Stimulated activated CD4-positive, alpha-beta T cell treated with anti-CD3 and anti-CD28 coated beads, Interleukin-4, amount 100 ng/mL, for 4 hours (primary cell): ENCODE data around the gene MARK2.
"Not testable (repeated sequence)": the region's sequence is repeated elsewhere in the genome, so short reads cannot be mapped to it uniquely, and the experiment has no call there.

ENCODE experiments used
- DNase-seq, 2 experiments: peaks; one replicate each; pipeline ENCODE4 v3.0.0-alpha.2; 2020

Gene MARK2

DNA sequence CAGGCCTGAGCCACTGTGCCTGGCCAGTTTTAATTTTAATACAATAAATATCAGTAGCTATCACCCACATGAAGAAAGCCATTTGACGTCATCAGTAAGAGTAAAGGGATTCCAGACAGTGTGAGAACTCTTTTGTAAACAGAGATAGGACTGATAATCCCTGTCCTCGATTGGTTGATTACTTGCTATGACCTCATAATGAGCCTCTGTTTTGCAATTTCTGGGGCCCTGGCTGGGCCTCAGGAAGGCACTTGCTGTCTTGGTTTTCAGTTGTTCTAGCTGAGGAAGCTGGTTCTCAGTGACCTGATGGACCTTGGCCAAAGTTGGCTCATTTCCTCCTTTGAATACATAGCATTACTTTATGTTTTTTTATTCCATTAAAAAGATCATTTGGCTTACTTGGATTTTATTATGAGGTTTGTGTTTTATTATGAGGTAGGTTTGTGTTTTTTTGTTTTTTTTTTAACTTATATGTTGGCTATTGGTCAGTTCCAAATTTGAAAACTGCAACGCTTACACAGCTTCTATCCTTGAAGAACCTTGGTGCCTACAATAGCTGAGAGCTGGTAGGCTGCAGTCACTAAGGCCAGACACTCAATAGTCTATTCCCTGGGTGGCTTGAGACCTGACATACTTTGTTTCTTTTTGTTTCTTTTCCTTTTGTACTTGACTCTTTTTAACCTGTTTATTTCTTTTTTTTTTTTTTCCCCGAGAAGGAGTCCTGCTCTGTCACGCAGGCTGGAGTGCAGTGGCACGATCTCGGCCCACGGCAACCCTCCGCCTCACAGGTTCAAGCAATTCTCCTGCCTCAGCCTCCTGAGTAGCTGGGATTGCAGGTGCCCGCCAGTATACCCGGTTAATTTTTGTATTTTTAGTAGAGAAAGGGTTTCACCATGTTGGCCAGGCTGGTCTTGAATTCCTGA lies 20.0 kb downstream of the MARK2 start:
- DNase-seq = no peak

DNA sequence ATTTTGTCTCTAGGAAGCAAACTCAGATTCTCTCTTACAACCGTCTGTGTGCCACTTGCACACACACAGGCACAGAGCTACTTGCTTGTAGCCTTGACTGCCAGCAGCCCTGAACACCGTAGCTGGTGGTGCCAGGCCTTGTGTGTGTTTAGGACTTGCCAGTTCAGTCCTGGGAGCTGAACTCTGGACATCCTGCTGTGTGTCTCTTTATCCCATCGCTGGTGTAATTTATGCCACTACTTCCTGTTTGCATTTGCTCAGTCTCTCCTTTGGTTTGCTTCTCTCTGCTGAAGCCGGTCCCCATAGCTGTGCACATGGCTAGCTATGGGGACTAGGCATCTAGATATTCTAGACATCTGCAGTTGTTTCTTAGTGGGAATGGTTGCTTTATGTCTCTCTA lies 24.0 kb downstream of the MARK2 start:
- DNase-seq = no peak

DNA sequence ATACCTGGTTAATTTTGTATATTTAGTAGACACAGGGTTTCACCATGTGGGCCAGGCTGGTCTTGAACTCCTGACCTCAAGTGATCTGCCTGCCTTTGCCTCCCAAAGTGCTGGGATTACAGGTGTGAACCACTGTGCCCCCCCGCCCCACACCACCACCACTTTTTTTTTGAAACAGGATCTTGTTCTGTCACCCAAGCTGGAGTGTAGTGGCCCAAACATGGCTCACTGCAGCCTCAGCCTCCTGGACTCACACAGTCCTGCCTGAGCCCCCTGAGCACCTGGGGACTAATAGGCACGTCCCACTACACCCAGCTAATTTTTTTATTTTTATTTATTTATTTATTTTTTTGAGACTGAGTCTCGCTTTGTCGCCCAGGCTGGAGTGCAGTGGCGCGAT lies 24.7 kb downstream of the MARK2 start:
- not testable (repeated sequence) for DNase-seq

DNA sequence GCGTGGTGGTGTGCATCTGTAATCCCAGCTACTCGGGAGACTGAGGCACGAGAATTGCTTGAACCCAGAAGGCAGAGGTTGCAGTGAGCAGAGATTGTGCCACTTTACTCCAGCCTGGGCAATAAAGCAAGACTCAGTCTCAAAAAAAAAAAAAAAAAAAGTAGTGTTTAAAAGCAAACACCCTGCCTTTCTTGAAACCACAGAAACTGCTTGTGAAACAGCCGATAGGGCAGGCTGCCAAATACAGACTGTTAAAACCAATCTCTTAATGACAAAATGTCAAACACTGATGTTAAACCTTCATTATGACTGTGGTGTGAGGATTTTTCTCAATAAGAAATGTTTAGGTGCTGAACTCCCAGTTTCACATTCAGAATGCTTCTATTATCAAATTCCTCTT lies 27.3 kb downstream of the MARK2 start:
- DNase-seq = peak; percentile 56

DNA sequence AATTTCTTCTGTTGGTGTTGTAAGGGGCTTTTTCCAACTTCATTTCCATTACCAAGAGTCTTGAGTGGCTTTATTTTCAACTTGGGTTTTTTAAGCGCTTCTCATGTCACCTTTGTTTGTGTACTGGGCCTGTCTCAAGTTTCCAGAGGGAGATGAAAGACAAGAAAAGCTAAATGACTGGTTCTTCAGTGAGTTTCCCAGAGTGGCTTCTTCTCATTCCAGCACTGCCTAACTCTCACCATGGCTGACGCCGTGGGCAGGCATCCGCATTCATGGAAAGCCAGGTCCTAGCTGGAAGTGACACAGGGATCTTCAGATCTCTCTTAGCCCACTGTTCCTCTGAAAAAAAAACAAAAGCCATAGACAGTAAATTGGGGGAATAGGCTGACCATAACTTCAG lies 28.6 kb downstream of the MARK2 start:
- DNase-seq = no peak

DNA sequence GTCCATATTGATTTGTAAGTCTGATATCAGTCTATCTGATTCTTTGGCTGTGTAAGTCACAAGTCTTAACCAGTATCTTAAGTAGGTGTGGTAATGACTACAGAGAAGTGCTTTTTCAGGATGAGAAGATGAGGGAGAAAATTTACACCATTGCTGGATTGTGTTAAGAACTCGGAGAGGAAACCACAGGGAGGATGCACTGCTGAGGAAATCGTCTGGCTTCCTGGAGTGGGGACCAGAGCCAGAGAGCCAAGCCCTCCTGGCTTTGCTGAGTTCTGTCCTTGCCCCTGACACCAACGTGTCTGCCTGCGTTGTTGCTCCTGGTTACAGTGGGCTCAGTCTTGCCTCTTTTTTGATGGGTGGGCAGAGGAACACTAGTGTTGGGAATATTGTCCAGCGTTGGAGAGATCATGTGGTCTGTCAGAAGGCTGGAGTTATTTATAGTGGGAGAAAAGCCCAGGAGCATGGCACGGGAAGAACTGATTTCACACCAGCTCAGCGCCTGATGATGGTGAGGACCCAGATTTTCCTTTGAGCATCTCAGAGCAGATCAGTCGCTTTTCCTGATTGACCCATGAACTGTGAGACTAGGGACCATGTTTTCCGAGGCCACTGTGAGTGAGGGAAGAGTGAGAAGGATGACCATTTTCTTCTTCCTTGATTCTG lies 29.6 kb downstream of the MARK2 start:
- DNase-seq = no peak

DNA sequence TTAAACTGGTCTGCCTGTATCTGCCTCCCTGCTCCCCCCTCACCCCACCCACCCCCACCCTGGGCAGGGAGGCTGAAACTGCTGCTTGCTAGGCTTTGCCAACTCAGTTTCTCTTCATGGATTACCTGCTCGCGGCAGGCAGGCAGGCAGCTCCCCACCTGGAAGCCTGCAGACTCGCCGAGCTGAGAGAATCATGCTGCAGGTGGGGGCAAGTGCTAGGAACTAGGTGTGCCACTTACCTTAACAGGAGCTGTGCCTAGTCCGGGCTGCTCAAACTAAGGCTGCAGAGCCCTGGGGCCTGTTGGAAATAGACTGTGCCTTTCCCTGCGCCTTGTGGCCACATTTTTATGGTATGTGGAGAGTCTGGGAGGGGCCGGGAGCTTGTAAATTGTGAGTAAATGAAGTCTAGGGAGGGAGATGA lies 30.3 kb downstream of the MARK2 start:
- DNase-seq = no peak

DNA sequence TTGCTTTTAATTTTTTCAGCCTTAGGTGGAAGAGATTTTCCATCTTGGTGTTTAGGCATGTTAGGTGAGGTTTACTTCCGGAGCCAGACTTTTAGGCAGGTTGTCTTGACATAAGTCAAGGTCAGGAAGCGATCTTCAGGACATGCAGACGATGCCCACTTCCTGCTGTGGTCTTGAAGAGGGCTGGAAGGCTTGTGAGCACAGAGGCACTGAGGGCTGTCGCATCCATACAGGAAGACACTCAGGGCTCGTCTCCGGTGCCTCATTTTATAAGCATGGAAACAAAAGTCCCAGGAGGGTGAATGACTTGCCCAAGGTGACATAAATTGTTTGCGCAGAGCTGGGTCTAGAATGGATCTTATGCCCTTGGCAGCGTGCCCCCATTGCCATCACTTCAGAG lies 30.8 kb downstream of the MARK2 start:
- peak in 1 of 2 experiments; percentile 9 for DNase-seq

DNA sequence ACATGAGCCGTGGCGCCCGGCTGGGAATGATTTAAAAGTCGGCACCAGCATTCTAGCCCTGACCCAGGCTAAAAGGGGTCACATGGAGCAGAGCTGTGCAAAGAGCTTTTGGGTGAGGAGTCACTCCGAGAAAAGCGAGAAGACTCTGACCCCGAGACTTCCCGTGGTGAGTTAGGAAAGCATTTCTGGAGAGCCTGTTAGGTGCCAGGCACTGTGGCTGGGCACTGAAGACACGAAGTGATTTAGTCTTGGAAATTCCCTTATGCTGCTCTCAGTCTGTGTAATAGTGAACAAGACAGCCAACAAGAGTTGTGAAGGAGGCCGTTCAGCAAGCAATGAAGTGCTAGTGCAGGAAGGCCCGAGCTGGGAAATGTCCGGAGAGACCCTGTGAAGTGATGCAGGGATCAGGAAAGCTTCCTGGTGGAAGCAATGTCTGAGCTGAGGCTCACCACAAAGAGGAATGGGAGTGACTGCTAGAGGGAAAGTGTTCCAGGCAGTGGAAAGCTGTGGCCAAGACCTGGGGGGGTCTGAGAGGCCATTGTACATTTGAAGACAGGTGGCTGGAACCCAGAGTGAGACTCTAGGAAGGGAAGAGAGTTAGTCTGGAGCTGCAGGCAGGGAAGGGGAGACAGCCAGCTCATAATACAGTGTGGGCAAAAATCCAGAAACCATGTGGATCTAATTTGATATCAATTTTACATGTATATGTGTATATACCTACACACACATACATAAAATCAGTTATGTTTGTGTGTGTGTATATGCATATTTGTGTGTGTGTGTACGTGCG lies 31.6 kb downstream of the MARK2 start:
- no peak for DNase-seq

DNA sequence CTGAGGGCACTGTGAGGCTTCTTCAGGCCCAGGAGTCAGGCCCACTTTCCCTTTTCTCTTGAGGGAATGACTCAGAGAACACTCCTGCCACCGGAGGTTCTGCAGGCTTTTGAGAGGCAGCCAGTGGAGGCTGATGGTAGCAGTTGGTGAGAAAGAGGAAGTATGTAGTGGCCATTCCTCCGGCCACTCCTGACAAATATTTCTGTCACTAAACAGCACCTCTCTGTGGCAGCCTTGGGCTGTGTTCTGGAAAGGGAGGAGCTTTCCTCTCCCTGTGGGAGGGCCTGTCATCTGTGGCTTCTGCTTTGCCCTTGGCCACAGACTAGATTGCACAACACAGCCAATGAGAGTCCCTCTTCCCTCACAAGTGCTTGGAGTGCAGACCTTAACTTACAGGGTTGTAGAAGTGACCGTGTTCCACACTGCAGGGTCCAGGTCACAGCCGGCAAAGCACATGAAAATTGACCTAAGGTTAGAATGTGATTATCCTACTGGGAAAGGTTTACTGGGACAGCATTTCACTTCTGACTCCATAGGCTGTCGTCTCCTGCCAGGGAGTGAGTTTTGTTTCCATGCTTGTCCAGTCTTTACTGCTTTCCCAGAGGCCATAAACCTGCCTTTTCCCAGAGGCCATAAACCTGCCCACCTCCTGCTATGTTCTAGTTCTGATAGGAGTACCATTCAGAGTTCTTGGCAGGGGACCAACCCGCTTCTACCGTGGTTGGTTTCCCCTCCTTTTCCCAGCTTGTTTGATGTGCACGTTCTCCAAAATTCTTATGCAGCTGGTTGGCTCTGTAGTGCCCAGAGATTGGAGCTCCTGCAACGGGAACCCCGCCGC lies 33.3 kb downstream of the MARK2 start:
- DNase-seq = peak in 1 of 2 experiments; percentile 11

DNA sequence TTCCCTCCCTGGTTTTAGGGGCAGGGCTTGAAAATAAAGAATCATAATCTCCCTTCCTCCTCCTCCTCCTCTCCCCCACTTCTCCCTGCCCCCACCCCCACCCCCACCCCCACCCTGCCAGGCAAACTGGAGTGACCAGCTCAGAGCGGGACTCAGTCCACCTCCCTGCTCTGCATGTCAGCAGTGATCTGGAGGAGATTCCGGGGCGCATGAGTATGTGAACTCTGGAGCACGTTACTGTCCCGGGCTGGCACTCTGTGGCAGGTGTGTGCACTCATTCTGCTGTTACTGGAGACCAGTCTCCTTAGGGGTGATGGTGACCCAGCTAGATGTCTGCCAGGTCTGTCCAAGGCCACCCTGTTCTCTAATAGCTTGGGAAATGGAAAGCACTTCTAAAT lies 33.9 kb downstream of the MARK2 start:
- DNase-seq = no peak

DNA sequence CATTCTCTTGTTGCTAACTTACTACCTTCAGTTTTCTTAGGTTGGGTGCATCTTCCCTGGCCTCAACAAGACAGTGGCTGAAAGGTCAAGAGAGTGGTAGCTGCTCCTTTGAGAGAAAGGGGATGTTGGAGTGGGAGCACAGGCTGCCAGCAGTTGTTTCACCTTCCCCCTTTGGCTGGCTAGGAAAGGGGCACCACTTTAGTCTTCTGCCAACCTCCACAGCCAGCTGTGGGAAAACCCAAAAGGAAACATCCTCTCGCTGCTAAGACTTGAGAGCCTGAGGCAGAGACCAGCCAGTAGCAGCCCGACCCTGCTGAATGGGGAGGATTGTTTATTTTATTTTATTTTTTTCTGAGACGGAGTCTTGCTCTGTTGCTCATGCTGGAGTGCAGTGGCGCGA lies 34.4 kb downstream of the MARK2 start:
- DNase-seq = no peak

DNA sequence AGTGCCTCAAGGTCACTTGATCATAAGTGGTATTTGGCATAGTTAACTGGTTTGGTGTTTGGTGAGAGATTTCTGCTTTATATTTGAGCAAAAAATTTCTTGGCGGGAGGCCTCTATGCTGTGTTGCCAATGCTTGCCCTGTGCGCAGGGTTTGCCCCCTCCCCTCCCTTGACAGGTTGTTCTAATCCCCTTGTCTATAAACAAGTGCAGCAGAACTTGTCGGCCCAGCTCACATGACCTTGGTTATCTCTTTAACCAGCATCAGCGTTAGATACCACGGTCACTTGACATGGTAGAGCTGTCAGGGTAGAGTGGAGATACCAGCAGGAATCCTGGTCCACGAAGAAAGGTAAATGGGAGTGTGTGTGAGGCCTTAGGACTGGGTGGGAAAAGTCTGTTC lies 35.6 kb downstream of the MARK2 start:
- DNase-seq = no peak

DNA sequence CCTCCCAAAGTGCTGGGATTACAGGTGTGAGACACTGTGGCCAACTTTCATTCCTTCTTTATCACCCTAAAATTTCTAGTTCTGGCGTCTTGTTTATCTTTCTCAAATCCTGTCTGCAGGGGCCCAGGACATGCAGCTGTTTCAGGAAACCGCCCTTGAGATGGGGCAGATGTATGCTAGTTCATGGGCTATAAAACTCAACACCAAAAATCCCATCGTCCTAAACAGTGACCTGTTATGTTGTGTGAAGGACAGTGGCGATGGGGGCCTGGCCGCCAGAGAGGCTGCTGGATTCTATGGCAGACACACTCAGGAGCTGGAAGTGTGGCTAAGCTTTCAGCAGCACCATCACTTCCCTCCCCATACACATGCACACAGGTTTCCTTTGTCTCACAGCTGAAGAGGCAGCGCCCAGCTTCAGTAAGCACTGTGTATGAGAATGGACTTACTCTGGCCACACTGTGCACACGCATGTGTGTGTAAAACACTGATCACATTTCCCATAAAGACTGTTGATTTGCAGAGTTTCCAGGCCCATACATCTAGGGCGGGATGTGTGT lies 36.7 kb downstream of the MARK2 start:
- no peak for DNase-seq

DNA sequence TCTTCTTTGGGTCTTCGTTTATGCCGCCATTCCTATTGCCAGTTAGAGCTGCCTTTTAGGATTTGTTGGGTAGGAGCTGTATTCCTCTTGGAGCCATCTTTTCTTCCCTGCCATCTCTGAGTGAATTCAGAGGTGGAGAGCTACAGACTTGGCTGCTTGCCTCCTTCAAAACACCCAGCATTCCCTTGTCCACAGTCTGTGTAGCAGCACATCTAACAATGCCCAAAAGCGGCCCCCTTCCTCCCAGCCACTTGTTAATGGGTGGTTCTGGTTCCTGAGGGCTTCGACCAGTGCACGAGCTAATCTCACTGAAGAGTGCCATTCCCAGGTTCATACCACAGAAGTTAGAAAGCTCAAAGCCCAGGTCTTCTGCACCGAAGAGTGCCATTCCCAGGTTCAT lies 37.7 kb downstream of the MARK2 start:
- DNase-seq = no peak

DNA sequence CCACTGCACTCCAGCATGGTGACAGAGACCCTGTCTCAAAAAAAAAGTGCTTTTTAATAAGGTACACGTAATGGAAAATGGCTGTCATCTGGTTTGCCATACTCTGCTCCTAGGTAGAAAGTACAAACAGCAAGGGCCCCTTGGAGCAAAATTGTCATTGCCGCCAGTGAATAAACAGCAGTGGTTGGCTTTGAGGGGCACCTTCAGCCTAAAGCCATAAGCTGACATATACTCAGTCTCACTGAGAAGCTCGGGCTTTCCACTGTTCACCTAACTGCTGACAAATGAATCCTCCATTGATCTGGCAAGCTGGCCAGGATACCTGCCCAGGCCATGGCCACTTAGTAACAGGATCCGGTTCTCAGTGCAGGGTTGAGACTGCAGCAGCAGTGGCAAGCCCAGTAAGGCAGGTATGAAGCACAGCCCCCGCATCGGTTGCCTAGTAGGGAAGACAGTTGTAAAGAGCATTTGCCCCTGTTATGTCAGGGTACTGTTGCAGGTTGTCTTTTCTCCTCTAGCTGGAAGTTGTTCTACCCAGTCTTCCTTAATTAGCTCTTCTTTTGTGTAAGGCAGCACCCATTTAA lies 38.8 kb downstream of the MARK2 start:
- DNase-seq = no peak

DNA sequence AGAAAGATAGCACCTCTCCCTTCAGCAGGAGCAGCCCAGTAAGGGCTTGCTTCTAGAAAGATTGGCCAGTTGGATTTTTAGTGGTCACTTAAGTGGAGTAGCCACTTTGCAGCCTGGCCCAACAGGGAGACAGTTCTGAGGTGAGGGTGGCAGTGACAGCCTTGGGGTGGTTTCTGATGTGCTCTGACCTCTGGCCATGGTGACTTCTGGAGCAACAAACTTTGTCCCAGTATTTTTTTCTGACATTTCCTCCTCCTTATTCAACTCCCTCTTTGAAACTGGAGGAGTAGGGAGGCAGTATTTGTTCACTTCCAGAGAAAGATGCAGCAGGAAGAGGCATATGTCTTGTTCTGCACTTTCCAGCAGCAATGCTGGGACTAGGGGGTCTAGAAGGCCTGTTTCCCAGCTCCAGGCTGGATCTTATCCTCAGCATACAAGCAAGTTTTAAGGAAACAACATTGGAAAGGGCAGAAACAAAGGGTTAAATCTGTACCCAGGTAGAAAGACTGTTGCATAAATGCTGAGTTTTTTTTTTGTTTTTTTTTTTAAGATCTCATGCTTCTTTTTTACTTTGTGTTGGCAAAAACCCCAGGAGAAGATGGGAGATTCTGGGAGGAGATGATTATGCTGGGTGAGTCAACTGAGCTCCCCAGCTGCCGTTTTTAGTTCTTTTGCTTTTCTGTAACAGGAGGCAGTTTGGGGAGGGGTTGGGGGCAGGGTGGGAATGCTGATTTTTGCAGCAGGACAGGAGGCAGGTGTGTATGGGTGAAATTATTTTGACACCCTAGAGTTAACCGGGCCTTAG lies 40.9 kb downstream of the MARK2 start:
- DNase-seq = no peak

DNA sequence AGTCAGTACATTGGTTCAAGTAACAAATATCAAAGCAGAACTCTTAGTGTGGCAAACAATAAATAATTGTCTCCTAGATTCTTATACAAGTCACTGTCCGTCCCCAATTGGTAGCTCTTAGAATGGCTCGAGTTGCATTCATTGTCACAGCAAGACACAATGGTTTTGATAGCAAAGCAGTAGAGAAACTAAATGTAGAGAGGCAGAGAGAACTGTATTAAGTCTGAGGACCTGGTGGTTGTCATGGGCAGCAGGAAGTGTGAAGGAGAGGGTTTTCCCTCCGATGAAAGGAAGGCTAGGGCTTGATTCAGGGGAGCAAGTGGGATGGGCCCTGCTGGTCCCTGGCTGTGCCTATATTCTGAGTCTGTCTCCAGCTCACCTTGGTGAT lies 41.5 kb downstream of the MARK2 start:
- DNase-seq = no peak

DNA sequence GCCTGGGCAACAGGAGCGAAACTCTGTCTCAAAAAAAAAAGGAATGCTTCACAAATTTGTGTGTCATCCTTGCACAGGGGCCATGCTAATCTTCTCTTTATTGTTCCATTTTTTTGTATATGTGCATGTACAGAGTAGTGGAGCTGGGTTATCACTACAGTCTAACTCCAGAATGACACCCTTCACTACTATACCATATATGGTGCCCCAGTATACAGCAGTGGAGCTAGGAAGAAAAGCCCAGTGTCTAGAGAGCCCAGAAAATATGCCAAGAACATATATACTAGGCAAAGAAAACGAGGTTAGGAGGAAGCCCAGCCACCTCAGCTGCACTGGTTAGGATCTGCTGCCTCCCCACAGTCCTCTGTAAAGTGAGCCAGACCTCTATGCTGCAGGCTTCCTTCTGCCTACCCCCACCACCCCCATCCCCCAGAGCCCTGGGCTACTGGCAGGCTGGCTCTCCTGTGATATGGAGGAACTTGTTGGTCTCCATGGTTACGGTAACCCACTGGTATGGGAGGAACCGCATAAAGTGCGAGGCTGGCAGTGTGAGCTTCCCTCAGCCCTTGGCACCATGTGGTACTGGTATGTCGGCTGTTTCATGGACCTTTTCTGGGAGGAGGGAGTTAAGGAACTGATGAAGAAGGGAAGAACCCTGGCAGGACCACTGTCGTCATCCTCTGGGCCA lies 43.8 kb downstream of the MARK2 start:
- DNase-seq = peak in 1 of 2 experiments; percentile 12

DNA sequence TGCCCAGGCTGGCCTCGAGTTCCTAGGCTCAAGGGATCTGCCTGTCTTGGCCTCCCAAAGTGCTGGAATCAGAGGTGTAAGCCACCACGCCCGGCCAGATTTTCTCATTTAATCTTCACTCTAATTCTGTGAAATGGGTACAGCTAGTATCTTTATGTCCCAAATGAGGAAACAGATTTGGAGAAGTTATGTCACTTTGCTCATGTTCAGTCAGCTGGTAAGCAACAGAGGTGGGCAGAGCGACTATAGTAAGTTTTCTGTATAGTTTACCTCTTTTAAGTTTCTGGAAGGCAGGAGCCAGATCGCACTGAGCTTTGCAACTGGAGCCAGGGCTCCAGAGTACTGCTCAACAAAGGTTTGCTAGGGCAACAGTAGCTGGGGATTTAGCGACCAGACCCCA lies 44.9 kb downstream of the MARK2 start:
- DNase-seq = no peak
